Right ventricle myocardium superior (tissue), 1 donor: Measurements from ENCODE around the gene COL5A3. TPM values are rescaled to one million over a fixed set of nuclear protein-coding genes. Genes with fewer than 3 reads are reported as not detected.
A peak's percentile ranks its signal among the peaks of the same experiment; 100 is the strongest.

ENCODE experiments used
- ATAC-seq: fragments of 200-7000 bp; cut with Tn5 transposase; one replicate; pipeline ENCODE4 v1.9.1; 2020; ENCODE audit warnings: mild to moderate bottlenecking; ENCODE audit not compliant: poor library complexity
- DNase-seq: peaks from one replicate; pipeline ENCODE4 v3.0.0-alpha.2; 2020
- intact Hi-C: fragments of 100-400 bp; cut with DNase I; formaldehyde crosslinking; loops from one replicate; pipeline ENCODE4 v1.11.2; 2022
- total RNA-seq: library from RNA; stranded (reverse); fragmentation: NEBNext Ultra II Directional; extraction: Animal tissue kit (Norgen Biotek cat#: 25700); gene quantifications from one replicate; pipeline ENCODE4 v1.2.1, GENCODE V29; 2021
- donor health status: DM: no; HTN: yes; CAD: no; lungs with severe emphysema.

Gene COL5A3
- total RNA-seq, 1 donor from 2014 or later: 10.1 TPM

GRCh38 chr19:10013834-10014618, 3.7 kb upstream of the COL5A3 start:
- ATAC-seq (no peak), DNase-seq (peak; percentile 17)
- intact Hi-C loops: no loop called here

- no peak for ATAC-seq
- intact Hi-C loops: no loop called here
- DNase-seq: peak; percentile 6
These were observed 3.0 kb upstream of the COL5A3 start, which contains the start of gene RDH8 for GRCh38 chr19:10013316-10013715. TSS of gene RDH8 (plus strand) at chr19:10013483. CDS start at chr19:10013498, 15 bp downstream.

- ATAC-seq: no peak
- peak; percentile 39 for DNase-seq
- intact Hi-C loops: no loop called here
These were observed 1.7 kb upstream of the COL5A3 start for GRCh38 chr19:10011974-10012373.

- DNase-seq (peak; percentile 25), ATAC-seq (no peak)
- intact Hi-C loops: no loop called here
These were observed 635 bp upstream of the COL5A3 start for GRCh38 chr19:10010939-10011338.

- DNase-seq (no peak), ATAC-seq (no peak)
- intact Hi-C loops: no loop called here
These were observed 535 bp downstream of the COL5A3 start for GRCh38 chr19:10009714-10010224.

GRCh38 chr19:10008184-10008765, 2.0 kb downstream of the COL5A3 start:
- ATAC-seq (no peak), DNase-seq (peak; percentile 38)
- intact Hi-C loops: no loop called here

GRCh38 chr19:10007371-10008183, 2.7 kb downstream of the COL5A3 start:
- intact Hi-C loops: no loop called here
- peak; percentile 30 for ATAC-seq
- DNase-seq: peak; percentile 71

- DNase-seq: no peak
- ATAC-seq: no peak
- intact Hi-C loops: no loop called here
These were observed 3.5 kb downstream of the COL5A3 start for GRCh38 chr19:10006752-10007323.

GRCh38 chr19:10006335-10006708, 4.0 kb downstream of the COL5A3 start:
- ATAC-seq (peak; percentile 52), DNase-seq (peak; percentile 60)
- intact Hi-C loops: no loop called here

- intact Hi-C loops: no loop called here
- DNase-seq (peak; percentile 27), ATAC-seq (no peak)
These were observed 4.5 kb downstream of the COL5A3 start for GRCh38 chr19:10005632-10006334.

- DNase-seq (peak; percentile 13), ATAC-seq (no peak)
- intact Hi-C loops: no loop called here
These were observed 5.7 kb downstream of the COL5A3 start for GRCh38 chr19:10004617-10005016.

GRCh38 chr19:10003271-10003670, 7.0 kb downstream of the COL5A3 start:
- DNase-seq (no peak), ATAC-seq (no peak)
- intact Hi-C loops: no loop called here

- intact Hi-C loops: no loop called here
- peak; percentile 77 for DNase-seq
- peak; percentile 39 for ATAC-seq
These were observed 8.4 kb downstream of the COL5A3 start for GRCh38 chr19:10001899-10002298.

- intact Hi-C loops: no loop called here
- ATAC-seq (peak; percentile 55), DNase-seq (peak; percentile 73)
These were observed 10.0 kb downstream of the COL5A3 start for GRCh38 chr19:10000171-10000826.

- intact Hi-C loops: no loop called here
- no peak for DNase-seq
- ATAC-seq: no peak
These were observed 13.8 kb downstream of the COL5A3 start for GRCh38 chr19:9996541-9996940.

GRCh38 chr19:9995999-9996398, 14.3 kb downstream of the COL5A3 start:
- intact Hi-C loops: no loop called here
- ATAC-seq (no peak), DNase-seq (no peak)

GRCh38 chr19:9995084-9995483, 15.2 kb downstream of the COL5A3 start:
- DNase-seq (peak; percentile 14), ATAC-seq (no peak)
- intact Hi-C loops: no loop called here
